Effector memory CD8-positive, alpha-beta T cell (primary cell): ENCODE data around the gene SRP72.
"Not testable (repeated sequence)": the region's sequence is repeated elsewhere in the genome, so short reads cannot be mapped to it uniquely, and the experiment has no call there.

Source experiments
- ATAC-seq: fragments of 150-1000 bp; cut with Tn5 transposase; replicated peaks from 2 replicates; pipeline ENCODE4 v1.10.0; 2021; ENCODE audit warnings: mild to moderate bottlenecking, moderate library complexity
- DNase-seq, 3 experiments: peaks; one replicate each; pipeline ENCODE4 v3.0.0; 2021
- H3K27ac Mint-ChIP-seq, 2 donors: one replicate each; pipeline ENCODE4 v1.8.0; 2022; ENCODE audit warnings: mild to moderate bottlenecking in 2 of 2, mixed read lengths in 2 of 2, moderate library complexity in 2 of 2
- H3K27me3 Mint-ChIP-seq, 2 donors: one replicate each; pipeline ENCODE4 v1.8.0; 2022; ENCODE audit warnings: mixed read lengths in 2 of 2
- H3K36me3 Mint-ChIP-seq: one replicate; pipeline ENCODE4 v1.8.0; 2022; ENCODE audit warnings: mild to moderate bottlenecking, moderate library complexity, mixed read lengths; ENCODE audit not compliant: insufficient read depth
- H3K4me1 Mint-ChIP-seq, 2 donors: one replicate each; pipeline ENCODE4 v1.8.0; 2022; ENCODE audit warnings: low read depth in 2 of 2, mixed read lengths in 2 of 2
- H3K4me3 Mint-ChIP-seq, 2 donors: one replicate each; pipeline ENCODE4 v1.8.0; 2022; ENCODE audit warnings: mild to moderate bottlenecking in 2 of 2, mixed read lengths in 2 of 2, moderate library complexity in 2 of 2
- H3K9me3 Mint-ChIP-seq, 2 donors: one replicate each; pipeline ENCODE4 v1.8.0; 2022; ENCODE audit warnings: mixed read lengths in 2 of 2

The SRP72 gene

GRCh38 chr4:56444719-56445118 lies 22.7 kb upstream of the SRP72 start:
- DNase-seq (no peak), ATAC-seq (no peak)
- Mint-ChIP-seq H3K9me3 (no peaks in the 10 kb centered on the region), H3K4me1 (no peaks in the 10 kb centered on the region), H3K27ac (no peak overlapping the region), H3K27me3 (no peaks in the 10 kb centered on the region), H3K4me3 (no peak overlapping the region), H3K36me3 (peaks cover 16% of the 10 kb centered on the region)

GRCh38 chr4:56445699-56446098 lies 21.7 kb upstream of the SRP72 start:
- DNase-seq, result no peak
- no peak overlapping the region for H3K4me3 Mint-ChIP-seq
- no peaks in the 10 kb centered on the region for H3K27me3 Mint-ChIP-seq
- no peaks in the 10 kb centered on the region for H3K4me1 Mint-ChIP-seq
- H3K36me3 Mint-ChIP-seq, result peaks cover 20% of the 10 kb centered on the region
- H3K9me3 Mint-ChIP-seq, result no peaks in the 10 kb centered on the region
- ATAC-seq, result no peak
- peak overlapping the region in 1 of 2 donors; percentile 22 for H3K27ac Mint-ChIP-seq

- ATAC-seq, result no peak
- H3K4me1 Mint-ChIP-seq, result no peaks in the 10 kb centered on the region
- no peaks in the 10 kb centered on the region for H3K27me3 Mint-ChIP-seq
- peak overlapping the region in 1 of 2 donors; percentile 3 for H3K27ac Mint-ChIP-seq
- H3K9me3 Mint-ChIP-seq, result no peaks in the 10 kb centered on the region
- H3K4me3 Mint-ChIP-seq, result no peak overlapping the region
- no peak for DNase-seq
- peaks cover 24% of the 10 kb centered on the region for H3K36me3 Mint-ChIP-seq
These were observed 19.1 kb upstream of the SRP72 start for GRCh38 chr4:56448301-56448700.

GRCh38 chr4:56449475-56449874 lies 17.9 kb upstream of the SRP72 start:
- H3K4me3 Mint-ChIP-seq, DNase-seq, H3K4me1 Mint-ChIP-seq, ATAC-seq, H3K27ac Mint-ChIP-seq, H3K9me3 Mint-ChIP-seq, H3K27me3 Mint-ChIP-seq: not testable (repeated sequence)
- H3K36me3 Mint-ChIP-seq, result peaks cover 24% of the 10 kb centered on the region

- no peaks in the 10 kb centered on the region for H3K27me3 Mint-ChIP-seq
- H3K4me3 Mint-ChIP-seq, result no peak overlapping the region
- peaks cover 31% of the 10 kb centered on the region for H3K36me3 Mint-ChIP-seq
- DNase-seq (no peak), ATAC-seq (no peak)
- H3K4me1 Mint-ChIP-seq, result no peaks in the 10 kb centered on the region
- no peak overlapping the region for H3K27ac Mint-ChIP-seq
- no peaks in the 10 kb centered on the region for H3K9me3 Mint-ChIP-seq
These were observed 17.1 kb upstream of the SRP72 start for GRCh38 chr4:56450342-56450741.

- no peak for ATAC-seq
- H3K27me3 Mint-ChIP-seq, result no peaks in the 10 kb centered on the region
- no peak for DNase-seq
- peaks cover 35% of the 10 kb centered on the region for H3K36me3 Mint-ChIP-seq
- H3K4me3 Mint-ChIP-seq, result no peak overlapping the region
- H3K9me3 Mint-ChIP-seq, result no peaks in the 10 kb centered on the region
- peaks cover 6 to 15% of the 10 kb centered on the region in 2 donors for H3K4me1 Mint-ChIP-seq
- H3K27ac Mint-ChIP-seq, result no peak overlapping the region
These were observed 7.3 kb upstream of the SRP72 start for GRCh38 chr4:56460085-56460484.

GRCh38 chr4:56462157-56462556 lies 5.3 kb upstream of the SRP72 start:
- no peak for DNase-seq
- Mint-ChIP-seq H3K27me3 (no peaks in the 10 kb centered on the region), H3K9me3 (no peaks in the 10 kb centered on the region), H3K4me3 (no peak overlapping the region), H3K27ac (no peak overlapping the region), H3K36me3 (peaks cover 30% of the 10 kb centered on the region), H3K4me1 (peaks cover 19 to 34% of the 10 kb centered on the region in 2 donors)
- ATAC-seq, result no peak

GRCh38 chr4:56463711-56464110 lies 3.7 kb upstream of the SRP72 start:
- ATAC-seq (no peak), DNase-seq (no peak)
- no peak overlapping the region for H3K4me3 Mint-ChIP-seq
- H3K9me3 Mint-ChIP-seq, result no peaks in the 10 kb centered on the region
- H3K4me1 Mint-ChIP-seq, result peaks cover 32 to 46% of the 10 kb centered on the region in 2 donors
- peaks cover 30% of the 10 kb centered on the region for H3K36me3 Mint-ChIP-seq
- H3K27ac Mint-ChIP-seq, result no peak overlapping the region
- H3K27me3 Mint-ChIP-seq, result no peaks in the 10 kb centered on the region

- Mint-ChIP-seq H3K4me3 (peak overlapping the region in 1 of 2 donors; percentile 1), H3K27ac (peak overlapping the region in 1 of 2 donors; percentile 7), H3K36me3 (peaks cover 26% of the 10 kb centered on the region), H3K4me1 (peaks cover 34 to 55% of the 10 kb centered on the region in 2 donors), H3K27me3 (no peaks in the 10 kb centered on the region), H3K9me3 (no peaks in the 10 kb centered on the region)
- ATAC-seq (no peak), DNase-seq (no peak)
These were observed 2.8 kb upstream of the SRP72 start for GRCh38 chr4:56464581-56464980.

GRCh38 chr4:56465599-56466295 lies 1.7 kb upstream of the SRP72 start:
- H3K36me3 Mint-ChIP-seq, result peaks cover 23% of the 10 kb centered on the region
- peak overlapping the region; percentile 98 to 99 for H3K27ac Mint-ChIP-seq
- H3K9me3 Mint-ChIP-seq, result no peaks in the 10 kb centered on the region
- ATAC-seq, result no peak
- H3K4me3 Mint-ChIP-seq, result peak overlapping the region; percentile 98 to 100
- peaks cover 42 to 54% of the 10 kb centered on the region in 2 donors for H3K4me1 Mint-ChIP-seq
- no peak for DNase-seq
- no peaks in the 10 kb centered on the region for H3K27me3 Mint-ChIP-seq

GRCh38 chr4:56466296-56466761 lies 1.1 kb upstream of the SRP72 start:
- peaks cover 27% of the 10 kb centered on the region for H3K36me3 Mint-ChIP-seq
- H3K27me3 Mint-ChIP-seq, DNase-seq, ATAC-seq, H3K9me3 Mint-ChIP-seq: not testable (repeated sequence)
- H3K4me3 Mint-ChIP-seq, result peak overlapping the region; percentile 98 to 100
- peak overlapping the region; percentile 98 to 99 for H3K27ac Mint-ChIP-seq
- peaks cover 42 to 54% of the 10 kb centered on the region in 2 donors for H3K4me1 Mint-ChIP-seq

GRCh38 chr4:56466910-56467283 lies 520 bp upstream of the SRP72 start:
- DNase-seq (no peak), ATAC-seq (no peak)
- Mint-ChIP-seq H3K4me1 (peaks cover 41 to 54% of the 10 kb centered on the region in 2 donors), H3K36me3 (peaks cover 30% of the 10 kb centered on the region), H3K9me3 (no peaks in the 10 kb centered on the region), H3K27ac (peak overlapping the region; percentile 98 to 99), H3K27me3 (no peaks in the 10 kb centered on the region), H3K4me3 (peak overlapping the region; percentile 98 to 100)

GRCh38 chr4:56468097-56468422 lies 643 bp downstream of the SRP72 start:
- Mint-ChIP-seq H3K9me3 (no peaks in the 10 kb centered on the region), H3K4me3 (peak overlapping the region; percentile 98 to 100), H3K27me3 (no peaks in the 10 kb centered on the region), H3K36me3 (peaks cover 42% of the 10 kb centered on the region), H3K27ac (peak overlapping the region; percentile 98 to 99), H3K4me1 (peaks cover 41 to 54% of the 10 kb centered on the region in 2 donors)
- ATAC-seq, result peak; percentile 32
- DNase-seq, result peak in 1 of 3 experiments; percentile 7

GRCh38 chr4:56469489-56470210 lies 2.2 kb downstream of the SRP72 start:
- Mint-ChIP-seq H3K36me3 (peaks cover 52% of the 10 kb centered on the region), H3K4me1 (peaks cover 36 to 49% of the 10 kb centered on the region in 2 donors)

More at GRCh38 chr4:56469489-56470210, 2.2 kb downstream of the SRP72 start:
- DNase-seq (no peak), ATAC-seq (no peak)
- Mint-ChIP-seq H3K4me3 (peak overlapping the region in 1 of 2 donors; percentile 100), H3K27me3 (no peaks in the 10 kb centered on the region), H3K27ac (peak overlapping the region; percentile 3 to 68), H3K9me3 (no peaks in the 10 kb centered on the region)
